ENCODE data around the gene HTR1E. TPM values are rescaled to one million over a fixed set of nuclear protein-coding genes. Genes with fewer than 3 reads are reported as not detected.

HTR1E gene
- total and polyA plus RNA-seq, 12 donors, result not detected

- intact Hi-C loops (cut with DNase I), result loop anchor here in 2 of 10 donors (5.0 to 10.0 kb wide), 2 partner anchors 1108 to 1275 kb away; no protein-coding TSS in a partner anchor
- H3K4me1 ChIP-seq, result no peaks in the 10 kb centered on the region
- no peaks in the 10 kb centered on the region for H3K27me3 ChIP-seq
- H3K4me3 ChIP-seq, result no peak overlapping the region
- H3K9me3 ChIP-seq, result peaks cover 0 to 14% (median 0%) of the 10 kb centered on the region in 11 donors
- TF ChIP-seq, protein P1, sequence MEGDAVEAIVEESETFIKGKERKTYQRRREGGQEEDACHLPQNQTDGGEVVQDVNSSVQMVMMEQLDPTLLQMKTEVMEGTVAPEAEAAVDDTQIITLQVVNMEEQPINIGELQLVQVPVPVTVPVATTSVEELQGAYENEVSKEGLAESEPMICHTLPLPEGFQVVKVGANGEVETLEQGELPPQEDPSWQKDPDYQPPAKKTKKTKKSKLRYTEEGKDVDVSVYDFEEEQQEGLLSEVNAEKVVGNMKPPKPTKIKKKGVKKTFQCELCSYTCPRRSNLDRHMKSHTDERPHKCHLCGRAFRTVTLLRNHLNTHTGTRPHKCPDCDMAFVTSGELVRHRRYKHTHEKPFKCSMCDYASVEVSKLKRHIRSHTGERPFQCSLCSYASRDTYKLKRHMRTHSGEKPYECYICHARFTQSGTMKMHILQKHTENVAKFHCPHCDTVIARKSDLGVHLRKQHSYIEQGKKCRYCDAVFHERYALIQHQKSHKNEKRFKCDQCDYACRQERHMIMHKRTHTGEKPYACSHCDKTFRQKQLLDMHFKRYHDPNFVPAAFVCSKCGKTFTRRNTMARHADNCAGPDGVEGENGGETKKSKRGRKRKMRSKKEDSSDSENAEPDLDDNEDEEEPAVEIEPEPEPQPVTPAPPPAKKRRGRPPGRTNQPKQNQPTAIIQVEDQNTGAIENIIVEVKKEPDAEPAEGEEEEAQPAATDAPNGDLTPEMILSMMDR (IDR thresholded peaks at IDR 0.05), result peak in 7 of 9 donors; percentile 30 to 63 (median 51)
- no peak overlapping the region for H3K27ac ChIP-seq
- H3K36me3 ChIP-seq, result no peaks in the 10 kb centered on the region
- 69 to 73% methylated on average over 3 of the region's 3 CpGs for WGBS, 2 donors
- no peak for ATAC-seq
- no peak for DNase-seq
Measured at GRCh38 chr6:87029711-87030314, 92.5 kb downstream of the HTR1E start.

GRCh38 chr6:87040729-87041128 lies 103.4 kb downstream of the HTR1E start:
- TF ChIP-seq, protein P1 (IDR thresholded peaks at IDR 0.05), result no peak
- no peaks in the 10 kb centered on the region for H3K4me1 ChIP-seq
- ATAC-seq (no peak), DNase-seq (no peak)
- peaks cover 0 to 17% (median 0%) of the 10 kb centered on the region in 11 donors for H3K9me3 ChIP-seq
- peaks cover 0 to 5% (median 0%) of the 10 kb centered on the region in 7 donors for H3K27me3 ChIP-seq
- WGBS, 2 donors, result 74 to 80% methylated on average over 4 of the region's 4 CpGs
- H3K27ac ChIP-seq, result no peak overlapping the region
- H3K4me3 ChIP-seq, result no peak overlapping the region
- no peaks in the 10 kb centered on the region for H3K36me3 ChIP-seq
- intact Hi-C loops (cut with DNase I), result no loop called here

DNA sequence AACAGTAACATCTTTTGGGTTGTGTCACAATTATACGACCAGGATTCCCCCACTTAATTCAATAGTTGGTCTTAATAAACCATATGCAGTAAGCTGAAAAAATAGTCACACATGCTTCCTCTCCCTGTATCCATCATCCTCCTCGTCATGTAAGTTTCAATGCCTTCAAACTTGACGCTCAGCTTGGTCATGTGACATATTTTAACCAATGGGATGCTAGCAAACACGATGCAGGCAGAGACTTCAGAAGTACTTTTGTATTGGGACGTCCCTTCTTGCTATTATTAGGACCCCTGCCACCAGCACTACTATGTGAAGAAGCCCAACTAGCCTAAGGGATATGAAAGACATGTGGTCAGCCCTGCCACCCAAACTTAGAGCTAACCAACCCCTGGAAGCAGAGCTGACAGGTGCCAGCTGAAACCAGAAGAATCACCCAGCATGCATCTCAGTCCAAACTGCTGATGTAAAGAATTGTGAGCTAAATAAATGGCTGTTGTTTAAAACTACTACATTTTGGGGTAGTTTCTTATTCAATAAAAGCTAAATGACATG lies 108.3 kb downstream of the HTR1E start:
- intact Hi-C loops (cut with DNase I), result no loop called here

DNA sequence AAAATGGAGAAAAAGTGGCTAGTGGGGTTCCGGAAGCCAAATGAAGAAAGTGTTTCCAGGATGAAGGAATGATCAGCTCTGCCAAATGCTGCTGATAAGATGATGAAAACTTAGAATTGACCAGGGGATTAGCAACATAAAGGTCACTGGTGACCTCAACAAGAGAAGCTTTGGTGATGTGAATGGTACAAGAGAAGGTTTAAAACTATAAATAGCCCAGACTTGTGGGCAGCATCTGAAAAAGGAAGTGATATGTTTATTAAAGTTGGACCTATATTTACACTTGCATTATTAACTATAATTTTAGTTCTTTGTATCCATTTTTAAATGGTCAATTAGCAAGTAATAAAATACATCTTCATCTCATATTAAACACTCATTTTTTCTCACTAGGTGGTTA lies 112.5 kb downstream of the HTR1E start:
- H3K36me3 ChIP-seq, result no peaks in the 10 kb centered on the region
- DNase-seq, result no peak
- peaks cover 0 to 14% (median 5%) of the 10 kb centered on the region in 7 donors for H3K27me3 ChIP-seq
- intact Hi-C loops (cut with DNase I), result no loop called here
- H3K27ac ChIP-seq, result no peak overlapping the region
- no peak for ATAC-seq
- WGBS, 2 donors, result 83% methylated on average over 1 of the region's 1 CpG
- no peak overlapping the region for H3K4me3 ChIP-seq
- no peaks in the 10 kb centered on the region for H3K4me1 ChIP-seq
- TF ChIP-seq, protein P1 (IDR thresholded peaks at IDR 0.05), result no peak
- H3K9me3 ChIP-seq, result no peaks in the 10 kb centered on the region

More for the DNA sequence above, 108.3 kb downstream of the HTR1E start:
- H3K27ac ChIP-seq, result no peak overlapping the region
- H3K27me3 ChIP-seq, result peaks cover 0 to 12% (median 0%) of the 10 kb centered on the region in 7 donors
- no peaks in the 10 kb centered on the region for H3K36me3 ChIP-seq
- no peak for DNase-seq
- no peak for ATAC-seq
- H3K4me1 ChIP-seq, result no peaks in the 10 kb centered on the region
- WGBS, 2 donors, result 44 to 51% methylated on average over 5 of the region's 5 CpGs
- no peak overlapping the region for H3K4me3 ChIP-seq
- TF ChIP-seq, protein P1 (IDR thresholded peaks at IDR 0.05), result no peak
- H3K9me3 ChIP-seq, result peaks cover 0 to 13% (median 0%) of the 10 kb centered on the region in 11 donors
